Sciatic nerve (tissue), 2 donors: ENCODE data around the gene FNIP2. TPM values are rescaled to one million over a fixed set of nuclear protein-coding genes. Genes with fewer than 3 reads are reported as not detected.
"Not testable (repeated sequence)": the region's sequence is repeated elsewhere in the genome, so short reads cannot be mapped to it uniquely, and the experiment has no call there.

Source experiments
- ATAC-seq: fragments of 200-7000 bp; cut with Tn5 transposase; one replicate; pipeline ENCODE4 v1.9.1; 2020; ENCODE audit warnings: mild to moderate bottlenecking, moderate library complexity
- DNase-seq: peaks from one replicate; pipeline ENCODE4 v3.0.0-alpha.2; 2020; ENCODE audit warnings: low spot score
- intact Hi-C: fragments of 100-400 bp; cut with DNase I; formaldehyde crosslinking; loops from one replicate; pipeline ENCODE4 v1.14.2; 2022
- total RNA-seq: library from RNA; stranded (reverse); fragmentation: NEBNext Ultra II Directional; extraction: Animal tissue kit (Norgen Biotek cat#: 25700); gene quantifications from one replicate; pipeline ENCODE4 v1.2.1, GENCODE V29; 2021
- donor health status: DM: no; HTN: no; CAD: no.
- donor health status: DM: no; HTN: no; CAD: no.

FNIP2 gene
- total RNA-seq, 1 donor from 2014 or later: 48.7 TPM

- intact Hi-C loops: no loop called here
- ATAC-seq: no peak
Observed at GRCh38 chr4:158758703-158759102, 10.1 kb upstream of the FNIP2 start.

GRCh38 chr4:158759539-158759938 is 9.3 kb upstream of the FNIP2 start:
- ATAC-seq, DNase-seq, intact Hi-C loops: not testable (repeated sequence)

More at GRCh38 chr4:158758703-158759102, 10.1 kb upstream of the FNIP2 start:
- DNase-seq: no peak

- ATAC-seq (no peak), DNase-seq (no peak)
- intact Hi-C loops: no loop called here
Observed at GRCh38 chr4:158760866-158761265, 8.0 kb upstream of the FNIP2 start.

GRCh38 chr4:158762553-158762952 is 6.3 kb upstream of the FNIP2 start:
- DNase-seq: no peak
- no peak for ATAC-seq
- intact Hi-C loops: no loop called here

GRCh38 chr4:158763462-158763861 is 5.4 kb upstream of the FNIP2 start:
- intact Hi-C loops: no loop called here
- no peak for DNase-seq
- ATAC-seq: no peak

GRCh38 chr4:158766434-158767044 is 2.3 kb upstream of the FNIP2 start:
- intact Hi-C loops: no loop called here
- no peak for DNase-seq
- no peak for ATAC-seq

GRCh38 chr4:158767451-158767850 is 1.4 kb upstream of the FNIP2 start:
- no peak for ATAC-seq
- no peak for DNase-seq
- intact Hi-C loops: no loop called here

GRCh38 chr4:158769175-158769921 is 522 bp downstream of the FNIP2 start:
- ATAC-seq (peak; percentile 40), DNase-seq (peak; percentile 75)
- intact Hi-C loops: no loop called here

- ATAC-seq (no peak), DNase-seq (no peak)
- intact Hi-C loops: no loop called here
Observed at GRCh38 chr4:158770671-158771070, 1.8 kb downstream of the FNIP2 start.

GRCh38 chr4:158771776-158772175 is 3.0 kb downstream of the FNIP2 start:
- ATAC-seq (no peak), DNase-seq (no peak)
- intact Hi-C loops: no loop called here

GRCh38 chr4:158775091-158775651 is 6.3 kb downstream of the FNIP2 start:
- peak; percentile 82 for ATAC-seq
- intact Hi-C loops: no loop called here
- no peak for DNase-seq

GRCh38 chr4:158776106-158776505 is 7.3 kb downstream of the FNIP2 start:
- intact Hi-C loops: no loop called here
- ATAC-seq: no peak
- DNase-seq: no peak

GRCh38 chr4:158777423-158778155 is 8.8 kb downstream of the FNIP2 start:
- intact Hi-C loops: no loop called here
- DNase-seq (no peak), ATAC-seq (no peak)

GRCh38 chr4:158778156-158778711 is 9.4 kb downstream of the FNIP2 start:
- ATAC-seq: no peak
- intact Hi-C loops: no loop called here

GRCh38 chr4:158778712-158779111 is 9.9 kb downstream of the FNIP2 start:
- ATAC-seq: no peak
- intact Hi-C loops: no loop called here
- no peak for DNase-seq

More at GRCh38 chr4:158778156-158778711, 9.4 kb downstream of the FNIP2 start:
- no peak for DNase-seq

GRCh38 chr4:158781963-158782362 is 13.1 kb downstream of the FNIP2 start:
- ATAC-seq (no peak), DNase-seq (no peak)
- intact Hi-C loops: no loop called here

- intact Hi-C loops: no loop called here
- ATAC-seq (no peak), DNase-seq (no peak)
Observed at GRCh38 chr4:158782551-158783360, 13.9 kb downstream of the FNIP2 start.

GRCh38 chr4:158783785-158784184 is 15.0 kb downstream of the FNIP2 start:
- DNase-seq: no peak
- no peak for ATAC-seq
- intact Hi-C loops: no loop called here

GRCh38 chr4:158785718-158786117 is 16.9 kb downstream of the FNIP2 start:
- no peak for DNase-seq
- intact Hi-C loops: no loop called here
- ATAC-seq: no peak
